K562 (cell line): ENCODE measurements around the gene GNB5.

Experiments
- NR2C2 ChIP-seq, 2 experiments: fragments of 200-800 bp in 1 of 2; sonication (Bioruptor generic) in 1 of 2; sonication (generic) in 1 of 2; formaldehyde crosslinking in 1 of 2; IDR thresholded peaks; 2 replicates each; pipeline versions ENCODE4 v1.6.1 to v1.8.0; 2016 to 2022; ENCODE audit warnings: mild to moderate bottlenecking in 1 of 2, missing compliant biosample characterization in 1 of 2, missing genetic modification characterization in 1 of 2, missing genetic modification reagents in 1 of 2
- TARDBP ChIP-seq: fragments of 450-650 bp; IDR thresholded peaks from 2 replicates; pipeline ENCODE4 v1.6.1; 2016
- ZNF239 ChIP-seq: fragments of 250-450 bp; sonication (Bioruptor Pico); IDR thresholded peaks from 2 replicates; pipeline ENCODE4 v1.4.0; 2020; ENCODE audit warnings: mild to moderate bottlenecking

DNA sequence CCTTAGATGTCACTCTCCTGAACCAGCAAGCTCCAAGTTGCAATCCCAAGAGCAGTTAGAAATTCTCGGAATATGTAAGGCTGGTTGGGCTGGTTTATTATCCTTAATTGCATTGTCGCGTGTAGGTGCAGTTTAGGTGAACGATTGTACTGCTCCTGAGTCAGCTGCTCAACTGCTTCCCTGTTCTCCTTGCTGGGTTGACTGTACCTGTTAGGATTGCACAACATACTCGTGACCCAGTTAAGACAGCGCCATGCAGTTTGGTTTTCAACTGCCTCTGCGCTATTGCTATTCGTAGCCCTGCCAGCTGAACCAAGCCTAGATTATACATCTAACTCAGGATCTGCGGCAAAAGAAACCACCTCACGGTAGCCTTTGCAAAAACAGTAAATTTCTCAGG, 119.6 kb downstream of the GNB5 start:
- TF ChIP-seq TARDBP (no peak), NR2C2 (CRISPR knock-in tag; IDR thresholded peaks at IDR 0.05) (no peak), NR2C2 (tag; IDR thresholded peaks at IDR 0.05) (no peak), ZNF239 (CRISPR knock-in tag) (no peak)
